Loucy (cell line): ENCODE measurements around the gene L3MBTL2.

Experiments
- H2AFZ ChIP-seq: fragments of 200-600 bp; sonication (generic); 2 replicates; pipeline ENCODE4 v1.6.0; 2016; ENCODE audit warnings: antibody characterized with exemption, mild to moderate bottlenecking, low read length, moderate library complexity
- H3F3A ChIP-seq: fragments of 200-600 bp; 2 replicates; pipeline ENCODE4 v1.6.0; 2016; ENCODE audit warnings: antibody characterized with exemption, low read depth, mild to moderate bottlenecking
- H3K27me3 ChIP-seq: fragments of 200-600 bp; sonication (generic); 2 replicates; pipeline ENCODE4 v1.6.1; 2014; ENCODE audit warnings: low read length, mild to moderate bottlenecking; ENCODE audit not compliant: insufficient read depth, poor library complexity, severe bottlenecking
- H3K36me3 ChIP-seq: fragments of 200-600 bp; sonication (generic); 2 replicates; pipeline ENCODE4 v1.6.1; 2016; ENCODE audit warnings: low read length; ENCODE audit not compliant: insufficient read depth
- H3K4me1 ChIP-seq: fragments of 200-600 bp; sonication (generic); 2 replicates; pipeline ENCODE4 v1.5.1; 2014; ENCODE audit warnings: low read length, mild to moderate bottlenecking; ENCODE audit not compliant: insufficient read depth, poor library complexity, severe bottlenecking
- H3K4me2 ChIP-seq: fragments of 200-600 bp; sonication (generic); 2 replicates; pipeline ENCODE4 v1.6.0; 2014; ENCODE audit warnings: antibody characterized with exemption, low read length, low read depth, mild to moderate bottlenecking; ENCODE audit not compliant: poor library complexity, severe bottlenecking
- H3K4me3 ChIP-seq: fragments of 200-600 bp; sonication (generic); 2 replicates; pipeline ENCODE4 v1.5.1; 2014; ENCODE audit warnings: low read length, mild to moderate bottlenecking, mixed read lengths; ENCODE audit not compliant: poor library complexity, severe bottlenecking
- H3K79me2 ChIP-seq: fragments of 200-600 bp; sonication (generic); 2 replicates; pipeline ENCODE4 v1.6.1; 2014; ENCODE audit warnings: low read length; ENCODE audit not compliant: insufficient read depth
- H3K9ac ChIP-seq: fragments of 200-600 bp; sonication (generic); 2 replicates; pipeline ENCODE4 v1.6.0; 2014; ENCODE audit warnings: mild to moderate bottlenecking, low read depth, low read length, moderate library complexity; ENCODE audit not compliant: poor library complexity, severe bottlenecking
- H3K9me2 ChIP-seq: fragments of 200-600 bp; sonication (generic); replicated peaks from 2 replicates; pipeline ENCODE4 v1.6.1; 2016; ENCODE audit warnings: low read depth, low read length, mixed read lengths
- H3K9me3 ChIP-seq: fragments of 200-600 bp; sonication (generic); 2 replicates; pipeline ENCODE4 v1.6.1; 2014; ENCODE audit warnings: mild to moderate bottlenecking, antibody characterized with exemption, low read length, low read depth; ENCODE audit not compliant: insufficient read depth
- H4K20me1 ChIP-seq: fragments of 200-600 bp; sonication (generic); 2 replicates; pipeline ENCODE4 v1.6.0; 2014; ENCODE audit warnings: antibody characterized with exemption, low read length, mild to moderate bottlenecking; ENCODE audit not compliant: insufficient read depth, poor library complexity, severe bottlenecking
- CTCF ChIP-seq: fragments of 200-600 bp; sonication (generic); conservative IDR thresholded peaks from 2 replicates; pipeline ENCODE4 v1.5.1; 2014; ENCODE audit warnings: mild to moderate bottlenecking, antibody characterized with exemption, low read length
- EZH2phosphoT487 ChIP-seq: fragments of 200-600 bp; IDR thresholded peaks from 2 replicates; pipeline ENCODE4 v1.6.1; 2018; ENCODE audit warnings: antibody characterized with exemption, mild to moderate bottlenecking, moderate library complexity, borderline replicate concordance

Gene L3MBTL2

GRCh38 chr22:41248758-41249157 lies 43.6 kb downstream of the L3MBTL2 start:
- Histone ChIP-seq H3K27me3 (no peaks in the 10 kb centered on the region), H3F3A (no peaks in the 10 kb centered on the region; the same call in 1 of the 2 replicates), H3K9me2 (no peaks in the 10 kb centered on the region), H4K20me1 (no peaks in the 10 kb centered on the region), H3K36me3 (peaks cover 75% of the 10 kb centered on the region; the same call in 1 of the 2 replicates), H2AFZ (no peak overlapping the region), H3K4me3 (no peak overlapping the region), H3K4me2 (no peak overlapping the region), H3K9ac (no peak overlapping the region), H3K9me3 (no peaks in the 10 kb centered on the region), H3K4me1 (no peaks in the 10 kb centered on the region), H3K79me2 (no peaks in the 10 kb centered on the region)
- TF ChIP-seq EZH2phosphoT487 (no peak), CTCF (no peak)

GRCh38 chr22:41249442-41249841 lies 44.3 kb downstream of the L3MBTL2 start:
- Histone ChIP-seq H3K79me2 (no peaks in the 10 kb centered on the region), H3K9me2 (no peaks in the 10 kb centered on the region), H2AFZ (no peak overlapping the region), H3F3A (no peaks in the 10 kb centered on the region; the same call in 1 of the 2 replicates), H3K4me2 (no peak overlapping the region), H4K20me1 (no peaks in the 10 kb centered on the region), H3K9ac (no peak overlapping the region), H3K36me3 (peaks cover 82% of the 10 kb centered on the region; the same call in 1 of the 2 replicates), H3K4me3 (no peak overlapping the region), H3K27me3 (no peaks in the 10 kb centered on the region), H3K9me3 (no peaks in the 10 kb centered on the region), H3K4me1 (no peaks in the 10 kb centered on the region)
- TF ChIP-seq CTCF (no peak), EZH2phosphoT487 (no peak)

- Histone ChIP-seq H3K4me3 (no peak overlapping the region), H2AFZ (no peak overlapping the region), H3F3A (no peaks in the 10 kb centered on the region), H3K9me2 (no peaks in the 10 kb centered on the region), H3K9me3 (no peaks in the 10 kb centered on the region), H3K9ac (no peak overlapping the region), H3K4me2 (no peak overlapping the region), H3K27me3 (no peaks in the 10 kb centered on the region), H4K20me1 (no peaks in the 10 kb centered on the region), H3K36me3 (peaks cover 86% of the 10 kb centered on the region; the same call in 1 of the 2 replicates), H3K4me1 (no peaks in the 10 kb centered on the region), H3K79me2 (no peaks in the 10 kb centered on the region)
- TF ChIP-seq EZH2phosphoT487 (no peak), CTCF (no peak)
These were observed 45.0 kb downstream of the L3MBTL2 start for GRCh38 chr22:41250127-41250526.
